Neural progenitor cell (in vitro differentiated cells): Measurements from ENCODE around the gene KATNBL1.

ENCODE experiments used
- CTCF ChIP-seq: fragments of 200-600 bp; sonication (generic); IDR thresholded peaks from 2 replicates; pipeline ENCODE4 v1.5.1; 2017; ENCODE audit warnings: antibody characterized with exemption, mild to moderate bottlenecking
- EZH2phosphoT487 ChIP-seq: fragments of 200-600 bp; sonication (generic); IDR thresholded peaks from 2 replicates; pipeline ENCODE4 v1.6.1; 2017; ENCODE audit warnings: antibody characterized with exemption

- no peak for TF ChIP-seq CTCF
- no peak for TF ChIP-seq EZH2phosphoT487
Observed at GRCh38 chr15:34239151-34239808, 29.4 kb upstream of the KATNBL1 start.
